Stimulated activated CD4-positive, alpha-beta T cell treated with anti-CD3 and anti-CD28 coated beads, TNF-alpha, amount 100 ng/mL, for 48 hours (primary cell): ENCODE measurements around the gene GPAT2.
"Not testable (repeated sequence)": the region's sequence is repeated elsewhere in the genome, so short reads cannot be mapped to it uniquely, and the experiment has no call there.

Experiments used
- DNase-seq, 3 donors: peaks; one replicate each; pipeline ENCODE4 v3.0.0-alpha.2; 2020; ENCODE audit warnings: low read depth in 3 of 3

Gene GPAT2

DNA sequence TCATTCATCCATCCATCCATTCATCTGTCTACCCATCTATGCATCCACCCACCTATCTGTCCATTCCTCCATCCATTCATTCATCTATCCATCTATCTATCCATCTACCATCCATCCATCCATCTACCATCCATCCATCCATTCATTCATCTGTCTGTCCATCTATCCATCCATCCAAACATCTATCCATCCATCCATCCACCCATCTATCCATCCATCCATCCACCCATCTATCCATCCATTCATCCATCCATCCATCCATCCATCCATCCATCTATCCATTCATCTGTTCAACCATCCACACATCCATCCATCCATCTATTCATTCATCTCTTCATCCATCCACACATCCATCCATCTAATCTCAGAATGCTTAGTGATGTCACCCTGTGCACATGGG lies 30.0 kb upstream of the GPAT2 start:
- DNase-seq, result not testable (repeated sequence)

DNA sequence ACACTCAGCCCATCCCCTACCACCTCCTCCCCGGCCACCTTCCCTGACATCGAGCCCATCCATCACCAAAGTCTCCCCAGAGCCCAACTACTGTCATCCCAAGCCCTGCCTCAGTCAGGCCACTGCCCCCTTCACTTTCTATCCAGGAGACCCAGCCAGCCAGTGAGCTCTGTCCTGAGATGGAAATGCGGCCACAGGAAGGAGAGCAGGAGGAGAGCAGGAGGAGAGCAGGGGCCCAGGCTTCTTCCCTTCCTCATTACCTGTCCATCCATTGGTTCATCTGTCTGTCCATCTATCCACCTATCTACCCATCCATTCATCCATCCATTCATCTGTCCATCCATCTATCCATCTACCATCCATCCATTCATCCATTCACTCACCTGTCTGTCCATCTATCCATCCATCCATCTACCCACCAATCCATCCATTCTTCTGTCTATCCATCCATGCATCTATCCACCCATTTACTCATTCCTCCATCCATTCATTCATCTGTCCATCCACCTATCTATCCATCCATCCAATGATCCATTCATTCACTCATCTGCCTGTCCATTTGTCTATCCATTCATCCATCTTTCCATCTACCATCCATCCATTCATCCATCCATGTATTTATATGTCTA lies 29.4 kb upstream of the GPAT2 start:
- DNase-seq, result not testable (repeated sequence)

- DNase-seq, result peak in 2 of 3 donors; percentile 8 to 9
These were observed 28.6 kb upstream of the GPAT2 start for GRCh38 chr2:96063116-96063899.

- DNase-seq, result not testable (repeated sequence)
These were observed 27.8 kb upstream of the GPAT2 start for GRCh38 chr2:96062483-96062882.

DNA sequence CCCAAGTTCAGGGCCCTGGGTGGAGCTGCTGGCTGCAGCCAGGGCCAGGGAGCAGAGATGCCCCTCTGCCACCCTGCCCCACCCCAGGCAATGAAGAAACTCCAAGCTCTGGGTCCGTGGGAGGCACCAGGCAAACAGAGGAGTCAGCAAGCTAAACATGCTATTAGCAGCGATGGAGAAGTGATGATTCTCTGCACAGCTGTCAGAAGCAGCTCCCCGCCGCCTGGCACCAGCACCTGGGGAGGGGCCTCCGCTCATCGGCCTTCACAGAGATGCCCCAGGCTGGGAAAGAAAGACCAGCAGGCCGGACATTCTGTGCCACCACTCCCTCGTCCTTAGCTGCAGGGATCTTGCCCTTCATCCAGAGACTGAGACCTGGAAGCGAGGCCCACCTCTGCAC lies 27.2 kb upstream of the GPAT2 start:
- not testable (repeated sequence) for DNase-seq

DNA sequence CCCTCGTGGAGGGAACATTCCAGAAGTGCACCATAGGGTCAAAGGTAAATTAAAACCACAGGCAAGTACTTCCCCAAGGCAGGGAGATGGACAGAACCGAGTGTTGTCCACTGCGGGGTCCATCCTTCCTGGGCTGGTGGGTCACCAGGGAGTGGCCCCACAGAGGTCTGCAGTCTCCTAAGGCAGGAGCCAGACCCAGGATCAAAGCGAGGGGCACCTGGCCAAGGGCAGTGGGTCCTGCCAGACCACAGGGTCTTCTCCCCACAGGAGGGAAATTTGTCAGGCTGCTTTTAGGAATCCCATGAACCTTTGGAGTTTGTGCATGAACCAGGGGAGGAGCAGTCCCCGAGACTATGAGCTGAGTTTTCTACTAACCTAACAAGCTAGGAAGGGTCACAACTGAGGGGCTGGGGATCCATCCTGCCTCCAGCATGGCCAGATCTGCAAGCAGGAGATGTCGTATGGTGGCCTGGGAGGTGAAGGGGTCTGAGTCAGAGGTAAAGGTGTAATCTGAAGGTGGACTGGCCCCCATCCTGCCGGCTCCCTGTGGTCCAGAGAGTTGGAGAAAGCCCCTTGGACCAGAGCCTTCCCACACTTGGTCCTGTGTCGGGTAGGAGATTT lies 26.6 kb upstream of the GPAT2 start:
- not testable (repeated sequence) for DNase-seq

DNA sequence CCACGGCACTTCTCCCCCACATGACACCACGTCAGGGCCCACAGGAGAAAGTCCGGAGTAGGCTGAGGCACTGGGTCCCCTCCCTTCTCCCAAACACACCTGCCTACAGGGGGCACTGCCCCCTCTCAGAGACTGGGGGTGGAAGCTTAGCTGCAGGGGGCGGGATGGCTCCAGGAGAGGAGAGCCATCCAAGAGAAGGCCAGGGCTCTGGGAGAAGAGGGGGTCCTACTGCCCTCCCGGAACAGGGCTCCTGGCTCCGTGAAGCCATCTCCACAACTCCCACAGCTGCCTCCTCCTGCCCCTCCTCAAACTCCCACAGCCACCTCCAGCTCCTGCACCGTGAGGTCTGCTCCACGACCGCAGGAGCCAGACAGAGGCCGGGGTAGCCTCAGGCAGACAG lies 25.6 kb upstream of the GPAT2 start:
- DNase-seq, result not testable (repeated sequence)

- DNase-seq, result not testable (repeated sequence)
These were observed 24.7 kb upstream of the GPAT2 start for GRCh38 chr2:96059443-96059842.

- DNase-seq, result not testable (repeated sequence)
These were observed 21.1 kb upstream of the GPAT2 start for GRCh38 chr2:96055830-96056229.

DNA sequence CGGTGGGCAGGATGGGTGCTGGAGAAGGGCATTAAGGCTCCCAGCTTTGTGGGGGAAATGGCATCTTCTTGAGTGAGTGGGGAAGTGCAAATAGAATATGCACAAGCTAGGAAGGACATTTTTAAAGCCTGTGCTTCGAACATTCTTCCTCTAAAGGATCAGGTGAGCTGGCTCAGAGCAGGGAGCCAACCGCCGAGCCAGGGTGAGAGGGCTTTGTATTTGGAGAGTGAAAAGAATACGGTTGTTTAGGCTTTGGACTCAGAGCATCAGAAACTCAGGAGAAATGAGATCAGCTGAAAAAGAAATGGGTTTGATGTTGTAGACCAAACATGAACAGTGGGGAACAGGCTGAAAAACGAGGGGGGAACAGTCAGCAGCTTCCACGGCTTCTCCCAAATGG lies 19.8 kb upstream of the GPAT2 start:
- DNase-seq, result not testable (repeated sequence)

GRCh38 chr2:96053385-96053784 lies 18.7 kb upstream of the GPAT2 start:
- DNase-seq, result not testable (repeated sequence)

DNA sequence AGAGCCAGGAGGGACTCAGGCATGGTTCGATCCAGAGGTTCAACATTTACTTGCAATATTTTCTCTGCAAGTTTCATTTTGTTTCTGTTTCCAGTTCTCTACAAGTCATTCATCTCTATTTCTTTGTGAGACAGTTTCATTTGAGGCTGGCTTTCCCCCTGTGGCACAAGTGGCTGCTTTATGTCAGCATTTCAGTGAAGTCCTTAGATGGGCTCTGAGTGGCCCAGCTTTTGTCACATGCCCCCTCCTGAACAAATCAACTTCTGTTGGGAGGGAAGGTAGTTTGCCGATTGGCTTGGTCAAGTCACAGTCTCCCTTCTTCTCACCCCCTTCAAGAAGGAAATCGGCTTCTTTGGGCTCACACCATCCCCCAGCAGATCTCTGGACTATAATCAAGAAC lies 17.9 kb upstream of the GPAT2 start:
- DNase-seq, result not testable (repeated sequence)

- DNase-seq, result not testable (repeated sequence)
These were observed 15.2 kb upstream of the GPAT2 start for GRCh38 chr2:96049917-96050262.

- DNase-seq, result not testable (repeated sequence)
These were observed 14.6 kb upstream of the GPAT2 start for GRCh38 chr2:96049049-96049916.

GRCh38 chr2:96035554-96035953 lies 838 bp upstream of the GPAT2 start:
- DNase-seq, result not testable (repeated sequence)

DNA sequence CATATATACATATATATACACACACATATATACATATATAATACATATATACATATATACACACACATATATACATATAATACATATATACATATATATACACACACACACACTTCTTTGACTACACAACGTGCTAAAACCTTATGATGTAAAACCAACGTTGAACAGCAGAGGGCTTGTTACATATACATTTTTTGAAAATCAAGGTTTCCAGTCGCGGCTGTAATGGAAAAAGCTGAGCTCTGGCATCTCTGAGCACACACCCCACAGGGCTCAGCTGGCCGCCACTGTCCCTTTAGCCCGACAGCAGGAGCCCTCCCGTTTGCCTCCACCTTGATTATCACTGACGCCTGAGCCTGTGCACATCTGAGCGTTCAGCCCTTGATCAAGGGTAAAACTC lies 719 bp downstream of the GPAT2 start:
- DNase-seq, result not testable (repeated sequence)

DNA sequence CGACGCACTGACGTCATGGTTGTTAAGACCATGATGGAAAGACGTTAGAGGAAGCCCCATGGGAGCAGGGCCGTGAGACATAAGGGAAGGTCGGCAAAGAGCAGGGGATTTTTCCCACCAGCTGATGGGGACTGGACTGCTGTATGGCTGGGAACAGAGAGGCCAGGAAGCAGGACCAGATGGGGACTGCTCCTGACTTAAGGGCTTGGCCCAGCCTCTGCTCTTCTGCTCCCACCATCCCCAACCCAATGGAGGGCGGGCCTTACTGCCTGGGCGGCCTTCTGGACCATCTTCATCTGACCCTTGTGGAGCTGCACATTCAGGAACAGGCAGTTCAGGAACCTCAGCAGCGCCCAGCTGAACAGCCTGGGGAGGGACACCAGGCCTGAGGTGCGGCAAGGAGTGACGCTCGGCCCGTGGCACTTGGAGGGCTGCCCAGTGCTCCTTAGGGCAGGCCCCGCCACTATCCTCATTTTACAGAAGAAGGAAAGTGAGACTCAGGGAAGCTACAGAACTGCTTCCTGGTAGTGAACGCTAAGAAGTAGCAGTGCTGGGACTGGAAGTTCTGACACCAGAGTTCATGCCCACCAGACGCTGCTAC lies 6.9 kb downstream of the GPAT2 start:
- DNase-seq, result not testable (repeated sequence)

DNA sequence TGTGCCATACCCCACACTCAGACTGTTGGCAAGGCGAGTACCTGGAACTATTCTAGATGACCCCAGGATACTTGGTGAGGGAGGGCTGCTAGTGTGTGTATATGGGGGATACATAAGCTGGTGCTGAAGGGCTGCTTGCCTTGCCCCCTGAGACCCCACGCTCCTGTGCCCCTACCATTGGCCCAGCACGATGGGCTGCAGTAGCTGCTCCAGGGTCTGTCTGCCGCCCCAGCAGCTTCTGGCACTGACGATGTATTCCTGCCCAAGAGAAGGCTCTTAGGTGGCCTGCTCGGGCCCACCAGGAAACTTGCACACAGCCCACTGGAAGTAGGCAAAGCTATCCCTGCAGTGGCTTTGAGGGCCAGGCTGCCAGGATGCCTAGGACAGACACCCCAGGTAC lies 9.0 kb downstream of the GPAT2 start:
- DNase-seq, result not testable (repeated sequence)

GRCh38 chr2:96025194-96025492 lies 9.6 kb downstream of the GPAT2 start:
- no peak for DNase-seq

GRCh38 chr2:96024336-96025193 lies 10.2 kb downstream of the GPAT2 start:
- DNase-seq, result no peak

DNA sequence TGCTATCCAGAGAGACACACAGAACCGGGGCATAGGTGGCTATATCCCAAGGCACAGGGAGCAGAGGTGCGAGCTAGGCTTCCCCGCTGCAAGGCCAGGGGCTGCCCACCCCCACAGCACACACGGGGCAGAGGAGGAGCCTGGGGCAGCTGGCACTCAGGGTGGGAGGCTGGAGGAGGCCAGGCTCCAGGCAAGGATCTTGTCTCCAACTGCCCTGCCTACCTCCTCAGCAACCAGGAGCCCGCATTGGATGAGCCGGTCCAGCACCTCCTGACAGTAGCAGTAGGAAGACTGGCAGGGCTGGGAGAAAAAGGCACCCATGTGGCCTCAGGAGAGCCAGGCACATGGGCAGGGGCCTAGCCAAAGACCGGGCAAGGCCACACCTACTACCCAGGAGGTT lies 11.0 kb downstream of the GPAT2 start:
- not testable (repeated sequence) for DNase-seq
